ENCODE measurements around the gene CRYL1. TPM values are rescaled to one million over a fixed set of nuclear protein-coding genes. Genes with fewer than 3 reads are reported as not detected.
A peak's percentile ranks its signal among the peaks of the same experiment; 100 is the strongest.

Gene CRYL1, protein sequence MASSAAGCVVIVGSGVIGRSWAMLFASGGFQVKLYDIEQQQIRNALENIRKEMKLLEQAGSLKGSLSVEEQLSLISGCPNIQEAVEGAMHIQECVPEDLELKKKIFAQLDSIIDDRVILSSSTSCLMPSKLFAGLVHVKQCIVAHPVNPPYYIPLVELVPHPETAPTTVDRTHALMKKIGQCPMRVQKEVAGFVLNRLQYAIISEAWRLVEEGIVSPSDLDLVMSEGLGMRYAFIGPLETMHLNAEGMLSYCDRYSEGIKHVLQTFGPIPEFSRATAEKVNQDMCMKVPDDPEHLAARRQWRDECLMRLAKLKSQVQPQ
- total RNA-seq = 1 to 10 TPM; 8.9 to 9.3 TPM

DNA sequence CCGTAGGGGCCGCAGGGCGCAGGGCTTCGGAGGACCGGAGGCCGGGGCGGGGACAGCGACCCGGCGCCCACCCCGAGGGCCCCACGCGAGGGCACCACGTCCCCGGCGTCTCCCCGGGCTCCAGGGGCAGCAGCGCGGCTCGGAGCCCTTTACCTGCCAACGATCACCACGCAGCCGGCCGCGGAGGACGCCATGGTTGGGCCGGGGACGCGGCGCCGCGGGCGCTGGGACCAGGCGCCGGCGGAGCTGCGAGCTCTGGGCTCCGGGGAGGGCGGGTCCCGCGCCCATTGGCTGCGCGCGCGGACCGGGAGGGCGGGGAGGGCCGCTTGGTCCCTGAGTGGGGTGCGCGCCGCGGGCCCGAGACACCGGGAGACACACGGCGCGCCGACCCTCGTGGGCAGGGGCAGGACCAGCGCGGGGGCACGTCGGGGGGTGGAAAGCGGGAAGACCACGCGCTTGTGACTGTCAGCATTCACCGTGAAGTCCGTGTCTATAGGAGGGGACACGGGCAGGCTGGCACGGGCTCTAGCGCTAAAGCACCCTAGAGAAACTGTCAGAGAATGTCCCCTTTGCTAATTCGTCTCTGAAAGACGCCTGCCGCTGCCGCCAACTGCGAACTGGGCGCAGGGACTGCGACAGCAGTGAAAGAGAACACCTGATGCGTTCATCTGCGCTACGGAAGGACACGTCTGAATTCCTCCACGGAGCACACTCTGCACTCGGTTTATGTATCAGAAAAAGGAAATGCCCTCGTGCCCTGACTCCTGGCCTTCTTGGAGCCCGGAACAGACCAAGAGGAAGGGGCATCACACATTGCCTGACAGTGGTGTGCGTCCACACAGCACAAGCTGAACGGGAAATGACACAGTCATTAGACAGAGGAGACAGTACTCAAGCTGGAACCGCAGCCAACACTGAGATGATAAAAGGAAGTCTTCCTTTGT is at the start of gene CRYL1:
TSS of gene CRYL1 (minus strand) at position 257 of the 944 bp plus-strand sequence. CDS start at position 194, 63 bp downstream.
- Mint-ChIP-seq H3K4me1 (ENCODE audit: low read depth) (peaks cover 32% of the 10 kb centered on the region), H3K4me3 (peak within 1 kb of the TSS; percentile 83), H3K9me3 (peaks cover 3% of the 10 kb centered on the region), H3K36me3 (ENCODE audit: low read depth) (no peaks in the 10 kb centered on the region), H3K27me3 (ENCODE audit: low read depth) (no peaks in the 10 kb centered on the region), H3K27ac (peak within 1 kb of the TSS; percentile 83)
- CTCF ChIA-PET = interaction anchor here (0.8 to 1.4 kb wide), 2 partner anchors 31 to 37 kb away, joined by 3 to 4 read pairs; no protein-coding TSS in a partner anchor
- intact Hi-C loops (cut with micrococcal nuclease) = loop anchor here (1.0 to 10.0 kb wide), 9 partner anchors 31 to 664 kb away; partner anchors contain the start of genes EEF1AKMT1, IL17D, XPO4 and ZMYM2
- DNase-seq = peak; percentile 76

DNA sequence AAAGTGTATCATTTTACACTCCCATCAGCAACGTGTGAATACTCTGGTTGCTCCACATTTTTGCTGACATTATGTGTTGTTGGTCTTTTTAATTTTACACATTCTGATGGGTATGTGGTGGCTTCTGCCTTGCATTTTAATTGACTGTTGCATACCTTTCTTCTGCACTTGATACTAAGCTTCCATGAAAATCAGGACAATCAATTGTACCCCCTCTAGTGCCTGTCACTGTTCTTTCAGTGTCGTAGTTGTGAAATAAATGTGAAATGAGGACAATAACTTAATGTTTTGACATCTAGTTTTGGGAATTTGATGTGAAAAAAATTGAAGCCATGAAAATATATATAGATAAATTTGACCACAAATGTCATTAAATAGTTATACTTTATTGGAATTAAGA is 48.0 kb upstream of the CRYL1 start:
- intact Hi-C loops (cut with micrococcal nuclease) = no loop called here
- Mint-ChIP-seq H3K9me3 (peaks cover 7% of the 10 kb centered on the region), H3K27me3 (ENCODE audit: low read depth) (no peaks in the 10 kb centered on the region), H3K27ac (no peak overlapping the region), H3K4me3 (no peak overlapping the region), H3K4me1 (ENCODE audit: low read depth) (peaks cover 10% of the 10 kb centered on the region), H3K36me3 (ENCODE audit: low read depth) (peaks cover 36% of the 10 kb centered on the region)
- DNase-seq = no peak
- CTCF ChIA-PET = no interaction called here

DNA sequence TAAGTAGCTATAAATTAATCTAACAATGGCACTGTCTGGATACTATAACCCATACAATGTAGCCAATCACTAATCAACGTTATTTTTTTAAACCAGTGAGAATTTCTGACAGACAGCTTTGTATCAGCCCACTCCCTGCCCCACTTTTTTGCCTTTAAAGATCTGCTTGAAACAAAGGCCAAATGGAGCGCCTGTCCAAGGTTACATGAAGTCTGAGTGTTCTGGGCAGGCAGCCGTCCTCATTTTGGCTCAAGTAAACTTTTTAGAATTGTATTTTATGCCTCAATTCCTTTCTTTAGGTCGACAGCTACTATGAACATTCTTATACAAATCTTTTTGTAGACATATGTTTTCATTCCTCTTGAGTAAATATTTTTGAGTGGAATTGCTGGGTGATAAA is 47.5 kb upstream of the CRYL1 start:
- peaks cover 10% of the 10 kb centered on the region for H3K4me1 Mint-ChIP-seq (ENCODE audit: low read depth)
- H3K4me3 Mint-ChIP-seq = no peak overlapping the region
- H3K27me3 Mint-ChIP-seq (ENCODE audit: low read depth) = no peaks in the 10 kb centered on the region
- no peak overlapping the region for H3K27ac Mint-ChIP-seq
- no peak for DNase-seq
- CTCF ChIA-PET = interaction anchor here (1.3 kb wide), 1 partner anchor 140 kb away, joined by 3 read pairs; no protein-coding TSS in a partner anchor
- peaks cover 7% of the 10 kb centered on the region for H3K9me3 Mint-ChIP-seq
- intact Hi-C loops (cut with micrococcal nuclease) = no loop called here
- H3K36me3 Mint-ChIP-seq (ENCODE audit: low read depth) = peaks cover 34% of the 10 kb centered on the region

DNA sequence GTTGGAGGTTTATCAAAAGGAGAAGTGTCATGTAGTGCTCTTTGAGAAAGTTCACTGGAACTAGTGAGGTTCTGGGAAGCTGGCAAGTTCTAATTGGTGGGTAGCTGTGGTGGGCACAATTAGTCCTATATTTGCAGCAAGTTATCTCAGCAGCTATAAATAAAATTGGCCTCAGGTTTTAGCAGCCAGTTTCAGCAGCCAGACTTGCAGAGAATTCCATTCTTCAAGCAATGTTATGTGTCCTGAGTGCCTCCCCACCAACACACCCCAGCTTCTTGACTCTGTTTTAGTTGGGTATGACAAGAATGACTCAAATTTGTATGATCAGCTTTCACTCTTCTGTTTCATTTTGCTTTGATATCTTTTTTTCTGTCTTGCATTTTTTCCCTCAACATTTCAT is 46.0 kb upstream of the CRYL1 start:
- DNase-seq = peak; percentile 27
- intact Hi-C loops (cut with micrococcal nuclease) = no loop called here
- H3K27ac Mint-ChIP-seq = no peak overlapping the region

DNA sequence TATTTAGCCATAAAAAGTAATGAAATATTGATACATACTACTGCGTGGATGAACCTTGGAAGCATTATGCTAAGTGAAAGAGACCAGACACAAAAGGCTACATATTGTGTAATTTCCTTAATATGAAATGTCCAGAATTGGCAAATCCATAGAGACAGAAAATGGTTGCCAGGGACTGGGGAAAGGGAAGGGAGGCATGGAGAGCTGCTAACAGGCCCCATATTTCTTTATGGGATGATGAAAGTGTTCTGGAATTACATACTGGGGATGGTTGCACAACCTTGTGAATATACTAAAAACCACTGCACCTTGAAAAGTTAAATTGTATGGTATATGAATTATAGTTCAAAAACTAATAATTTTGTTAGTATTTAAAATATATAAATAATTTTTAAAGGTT is 44.9 kb upstream of the CRYL1 start:
- Mint-ChIP-seq H3K4me1 (ENCODE audit: low read depth) (peaks cover 21% of the 10 kb centered on the region), H3K9me3 (peaks cover 7% of the 10 kb centered on the region), H3K36me3 (ENCODE audit: low read depth) (peaks cover 20% of the 10 kb centered on the region), H3K4me3 (no peak overlapping the region), H3K27me3 (ENCODE audit: low read depth) (no peaks in the 10 kb centered on the region), H3K27ac (no peak overlapping the region)
- intact Hi-C loops (cut with micrococcal nuclease) = no loop called here
- CTCF ChIA-PET = no interaction called here
- DNase-seq = no peak

More for the DNA sequence above, 46.0 kb upstream of the CRYL1 start:
- H3K27me3 Mint-ChIP-seq (ENCODE audit: low read depth) = no peaks in the 10 kb centered on the region
- peaks cover 17% of the 10 kb centered on the region for H3K4me1 Mint-ChIP-seq (ENCODE audit: low read depth)
- H3K9me3 Mint-ChIP-seq = peaks cover 3% of the 10 kb centered on the region
- peaks cover 29% of the 10 kb centered on the region for H3K36me3 Mint-ChIP-seq (ENCODE audit: low read depth)
- CTCF ChIA-PET = interaction anchor here (1.3 kb wide), 1 partner anchor 142 kb away, joined by 3 read pairs; no protein-coding TSS in a partner anchor
- H3K4me3 Mint-ChIP-seq = no peak overlapping the region

DNA sequence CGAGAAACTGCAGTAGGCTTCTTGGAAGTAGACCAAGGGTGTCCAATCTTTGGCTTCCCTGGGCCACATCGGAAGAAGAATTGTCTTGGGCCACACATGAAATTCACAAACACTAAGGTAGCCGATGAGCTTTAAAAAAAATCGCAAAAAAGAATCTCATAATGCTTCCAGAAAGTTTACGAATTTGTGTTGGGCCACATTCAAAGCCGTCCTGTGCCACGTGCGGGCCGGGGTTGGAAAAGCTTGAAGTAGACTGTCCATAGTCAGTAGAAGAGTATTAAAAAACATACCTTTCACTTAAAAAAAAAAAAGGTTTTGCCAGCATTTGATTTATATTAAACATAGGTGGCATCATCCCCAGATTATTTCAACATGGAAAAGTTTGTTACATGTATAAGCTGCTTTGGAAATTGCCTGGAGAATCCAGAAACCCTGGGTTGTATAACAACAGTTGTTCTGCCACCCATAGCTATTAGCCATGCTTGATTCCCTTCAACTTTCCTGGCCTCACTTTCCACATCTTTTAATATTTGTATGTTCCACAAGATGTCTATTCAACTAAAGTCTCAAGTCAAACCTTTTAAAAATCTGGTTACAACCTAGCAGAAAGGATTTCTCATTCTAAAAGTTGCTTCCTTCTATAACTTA is 42.3 kb upstream of the CRYL1 start:
- Mint-ChIP-seq H3K36me3 (ENCODE audit: low read depth) (peaks cover 17% of the 10 kb centered on the region), H3K27ac (no peak overlapping the region), H3K4me3 (peak overlapping the region; percentile 84), H3K4me1 (ENCODE audit: low read depth) (peaks cover 25% of the 10 kb centered on the region), H3K27me3 (ENCODE audit: low read depth) (no peaks in the 10 kb centered on the region), H3K9me3 (peaks cover 16% of the 10 kb centered on the region)
- CTCF ChIA-PET = interaction anchor here (0.7 to 1.4 kb wide), 3 partner anchors 141 to 284 kb away, joined by 3 to 4 read pairs (median 4); no protein-coding TSS in a partner anchor
- intact Hi-C loops (cut with micrococcal nuclease) = loop anchor here (5.0 kb wide), 4 partner anchors 134 to 609 kb away; partner anchors contain the start of genes EEF1AKMT1, IL17D, MRPL57 and SKA3
- DNase-seq = no peak

DNA sequence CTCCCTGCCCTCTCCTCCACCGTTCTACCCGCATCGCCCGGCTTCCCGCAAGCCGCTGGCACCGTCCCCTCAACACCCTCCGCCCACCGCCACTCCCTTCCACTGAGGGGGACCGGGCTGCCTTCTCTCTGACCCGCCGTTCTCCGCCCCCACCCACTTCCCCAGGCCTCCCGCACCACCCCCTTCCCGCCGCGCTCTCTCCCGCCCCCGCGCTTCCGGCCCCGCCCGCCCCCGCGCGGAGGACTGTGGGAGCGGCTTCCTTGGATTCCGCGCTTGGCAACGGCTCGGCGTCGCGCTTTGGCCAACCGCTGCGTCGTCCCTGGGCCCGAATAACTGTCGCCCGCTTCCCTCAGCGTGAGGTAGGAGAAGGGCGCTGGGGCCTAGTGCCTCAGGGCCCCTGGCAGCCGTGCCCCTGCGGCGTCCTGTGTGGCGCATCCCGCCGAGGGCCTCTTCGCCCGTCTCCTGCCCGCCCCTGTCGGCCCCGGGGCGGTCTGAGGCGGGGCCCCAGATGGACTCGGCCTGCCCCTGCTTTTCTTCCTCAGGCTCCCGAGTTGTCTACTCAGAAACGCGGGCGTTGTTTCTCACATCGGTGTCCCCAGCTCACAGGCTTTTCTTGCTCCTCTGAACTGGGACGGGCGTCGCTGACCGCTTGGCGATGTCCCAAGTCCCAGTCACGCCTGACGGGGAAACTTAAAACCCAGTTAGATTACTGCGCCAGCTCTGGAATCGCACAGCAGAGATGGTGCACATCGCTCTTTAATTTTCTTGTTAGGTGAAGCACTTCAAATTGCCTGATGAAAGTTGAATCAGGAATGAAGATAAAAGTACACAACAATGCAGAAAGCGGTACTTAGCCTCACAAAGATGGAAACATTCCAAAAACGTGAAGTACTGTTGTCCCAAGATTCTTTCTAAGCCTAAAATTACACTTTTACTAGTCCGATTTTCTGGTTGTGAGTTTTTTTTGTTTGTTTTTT is 41.5 kb upstream of the CRYL1 start, which contains the start of gene IFT88:
TSS of gene IFT88 (plus strand) at position 260 of the 977 bp plus-strand sequence. CDS start 7,229 bp downstream, outside the sequence.
- CTCF ChIA-PET = no interaction called here
- H3K4me1 Mint-ChIP-seq (ENCODE audit: low read depth) = peaks cover 23% of the 10 kb centered on the region
- peaks cover 16% of the 10 kb centered on the region for H3K9me3 Mint-ChIP-seq
- DNase-seq = peak; percentile 86
- H3K27me3 Mint-ChIP-seq (ENCODE audit: low read depth) = no peaks in the 10 kb centered on the region
- peaks cover 15% of the 10 kb centered on the region for H3K36me3 Mint-ChIP-seq (ENCODE audit: low read depth)
- peak within 1 kb of the TSS; percentile 87 for H3K27ac Mint-ChIP-seq
- peak within 1 kb of the TSS; percentile 84 for H3K4me3 Mint-ChIP-seq
- intact Hi-C loops (cut with micrococcal nuclease) = loop anchor here (1.0 to 5.0 kb wide), 5 partner anchors 41 to 610 kb away; partner anchors contain the start of genes EEF1AKMT1, IL17D, MRPL57 and SKA3

DNA sequence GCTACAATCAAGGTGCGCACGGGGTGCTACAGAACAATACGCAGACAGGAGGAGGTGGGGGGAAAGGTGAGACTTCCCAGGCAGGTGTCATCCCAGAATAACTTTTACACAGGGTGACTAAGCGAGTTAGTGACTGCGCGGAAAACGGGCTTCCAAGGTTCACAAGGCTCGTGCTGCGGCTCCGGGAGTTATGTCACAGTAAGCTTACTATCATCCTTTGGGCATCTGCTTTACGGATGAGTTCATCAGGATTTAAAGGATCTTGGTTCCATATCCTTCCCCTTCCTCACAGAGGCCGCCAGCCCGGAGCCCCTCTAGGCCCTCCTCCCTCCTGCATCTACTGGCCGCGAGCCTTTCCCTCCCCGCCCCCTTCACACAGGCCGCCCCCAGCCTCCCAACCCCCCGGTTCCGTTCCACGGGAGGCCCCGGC is 40.8 kb upstream of the CRYL1 start:
- CTCF ChIA-PET = interaction anchor here (1.3 kb wide), 1 partner anchor 133 kb away, joined by 3 read pairs; no protein-coding TSS in a partner anchor
- peaks cover 16% of the 10 kb centered on the region for H3K4me1 Mint-ChIP-seq (ENCODE audit: low read depth)
- peak overlapping the region; percentile 87 for H3K27ac Mint-ChIP-seq
- H3K36me3 Mint-ChIP-seq (ENCODE audit: low read depth) = peaks cover 12% of the 10 kb centered on the region
- peak overlapping the region; percentile 84 for H3K4me3 Mint-ChIP-seq
- DNase-seq = peak; percentile 66
- no peaks in the 10 kb centered on the region for H3K27me3 Mint-ChIP-seq (ENCODE audit: low read depth)
- peaks cover 16% of the 10 kb centered on the region for H3K9me3 Mint-ChIP-seq
- intact Hi-C loops (cut with micrococcal nuclease) = loop anchor here (1.0 to 5.0 kb wide), 5 partner anchors 40 to 611 kb away; partner anchors contain the start of genes EEF1AKMT1, IL17D, MRPL57 and SKA3

DNA sequence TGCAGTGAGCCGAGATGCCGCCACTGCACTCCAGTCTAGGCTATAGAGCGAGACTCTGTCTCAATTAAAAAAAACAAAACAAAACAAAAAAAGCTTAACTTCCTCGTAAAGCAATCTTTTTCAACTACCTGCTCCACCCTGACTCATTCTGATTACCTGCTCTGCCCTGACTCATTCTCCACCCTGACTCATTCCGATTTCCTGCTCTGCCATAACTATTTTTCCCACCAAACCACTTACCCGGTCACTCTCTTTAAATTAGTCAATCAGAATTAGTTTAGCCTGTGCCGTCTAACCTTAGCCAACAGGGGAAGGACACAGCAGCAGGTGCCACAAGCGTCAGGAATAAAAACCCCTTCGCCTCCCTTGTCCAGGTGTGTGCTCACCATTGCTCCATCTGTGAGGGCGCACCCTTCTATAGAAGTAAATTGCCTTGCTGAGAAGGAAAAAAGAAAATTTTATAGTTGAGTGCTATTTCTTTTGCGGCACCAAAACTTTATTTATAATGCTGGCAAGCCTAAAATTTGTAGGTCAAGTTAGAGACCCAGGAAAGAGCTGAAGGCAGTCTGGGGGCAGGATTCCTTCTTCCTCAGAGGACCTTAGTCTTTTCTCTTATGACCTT is 39.6 kb upstream of the CRYL1 start:
- intact Hi-C loops (cut with micrococcal nuclease) = loop anchor here (5.0 kb wide), 4 partner anchors 137 to 612 kb away; partner anchors contain the start of genes EEF1AKMT1, IL17D, MRPL57 and SKA3
- Mint-ChIP-seq H3K36me3 (ENCODE audit: low read depth) (peaks cover 12% of the 10 kb centered on the region), H3K9me3 (peaks cover 16% of the 10 kb centered on the region), H3K4me1 (ENCODE audit: low read depth) (peaks cover 15% of the 10 kb centered on the region), H3K27me3 (ENCODE audit: low read depth) (no peaks in the 10 kb centered on the region), H3K4me3 (peak overlapping the region; percentile 6), H3K27ac (no peak overlapping the region)
- peak; percentile 14 for DNase-seq
- CTCF ChIA-PET = interaction anchor here (1.3 kb wide), 1 partner anchor 134 kb away, joined by 3 read pairs; no protein-coding TSS in a partner anchor

DNA sequence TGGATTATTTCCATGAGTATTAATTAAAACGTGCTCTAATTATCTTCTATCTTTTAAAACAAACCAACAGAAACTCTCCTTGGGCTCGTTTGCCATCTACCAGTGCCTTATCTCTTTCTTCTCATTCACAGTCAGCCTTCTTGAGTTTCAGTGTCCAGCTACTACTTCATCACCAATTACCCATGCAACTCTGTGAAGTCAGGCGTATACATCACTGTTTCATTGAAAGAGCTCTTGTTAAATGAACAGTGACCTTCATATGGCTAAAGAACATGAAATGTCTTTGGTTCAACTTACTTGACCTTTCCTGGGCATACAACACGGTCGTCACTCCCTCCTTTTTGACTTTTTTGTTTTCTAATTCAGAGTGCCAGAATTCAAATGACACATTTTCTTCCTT is 36.1 kb upstream of the CRYL1 start:
- intact Hi-C loops (cut with micrococcal nuclease) = no loop called here
- CTCF ChIA-PET = interaction anchor here (0.7 kb wide), 1 partner anchor 19 kb away, joined by 4 read pairs; no protein-coding TSS in a partner anchor

More for the DNA sequence above, 36.1 kb upstream of the CRYL1 start:
- Mint-ChIP-seq H3K4me3 (no peak overlapping the region), H3K27me3 (ENCODE audit: low read depth) (no peaks in the 10 kb centered on the region), H3K27ac (no peak overlapping the region), H3K9me3 (peaks cover 16% of the 10 kb centered on the region), H3K4me1 (ENCODE audit: low read depth) (peaks cover 9% of the 10 kb centered on the region), H3K36me3 (ENCODE audit: low read depth) (peaks cover 7% of the 10 kb centered on the region)
- DNase-seq = no peak
